Neural progenitor cell (in vitro differentiated cells): ENCODE data around the gene MINDY4.

Experiments
- CTCF ChIP-seq: fragments of 200-600 bp; sonication (generic); IDR thresholded peaks from 2 replicates; pipeline ENCODE4 v1.5.1; 2017; ENCODE audit warnings: antibody characterized with exemption, mild to moderate bottlenecking
- EZH2phosphoT487 ChIP-seq: fragments of 200-600 bp; sonication (generic); IDR thresholded peaks from 2 replicates; pipeline ENCODE4 v1.6.1; 2017; ENCODE audit warnings: antibody characterized with exemption

GRCh38 chr7:30836991-30837390 lies 65.8 kb downstream of the MINDY4 start:
- TF ChIP-seq CTCF (no peak), EZH2phosphoT487 (no peak)
